HepG2 (cell line): Measurements from ENCODE around the gene MTHFD1. TPM values are rescaled to one million over a fixed set of nuclear protein-coding genes. Genes with fewer than 3 reads are reported as not detected.

Experiments
- AGO1 ChIP-seq: fragments of 200-400 bp; formaldehyde crosslinking; IDR thresholded peaks from 2 replicates; pipeline ENCODE4 v1.6.1; 2017; ENCODE audit warnings: mild to moderate bottlenecking, low read depth, low read length, moderate library complexity; ENCODE audit not compliant: poor library complexity, severe bottlenecking
- ARHGAP35 ChIP-seq: sonication (generic); formaldehyde crosslinking; IDR thresholded peaks from 2 replicates; pipeline ENCODE4 v1.9.0; 2022; ENCODE audit warnings: mild to moderate bottlenecking, inconsistent platforms, moderate library complexity, missing genetic modification reagents, borderline replicate concordance
- ATF7-NPFF ChIP-seq: sonication (generic); formaldehyde crosslinking; IDR thresholded peaks from 2 replicates; pipeline ENCODE4 v1.8.1; 2023; ENCODE audit warnings: mild to moderate bottlenecking, low read depth, missing genetic modification reagents, moderate library complexity
- ERF ChIP-seq: IDR thresholded peaks from 2 replicates; pipeline ENCODE4 v1.6.1; 2018; ENCODE audit warnings: missing biosample characterization, missing genetic modification reagents
- GTF2F1 ChIP-seq: fragments of 150-350 bp; IDR thresholded peaks from 2 replicates; pipeline ENCODE4 v1.6.1; 2014; ENCODE audit warnings: low read length
- JDP2 ChIP-seq: sonication (generic); formaldehyde crosslinking; IDR thresholded peaks from 2 replicates; pipeline ENCODE4 v1.8.1; 2022; ENCODE audit warnings: missing genetic modification reagents, borderline replicate concordance
- KDM6A ChIP-seq: IDR thresholded peaks from 2 replicates; pipeline ENCODE4 v1.6.1; 2016; ENCODE audit warnings: low read depth
- SMAD3 ChIP-seq: sonication (generic); formaldehyde crosslinking; IDR thresholded peaks from 2 replicates; pipeline ENCODE4 v1.4.0; 2020; ENCODE audit warnings: missing genetic modification reagents
- TBX3 ChIP-seq: fragments of 450-650 bp; IDR thresholded peaks from 2 replicates; pipeline ENCODE4 v1.6.1; 2017; ENCODE audit warnings: antibody characterized with exemption, mild to moderate bottlenecking, inconsistent platforms, borderline replicate concordance
- THAP11 ChIP-seq: IDR thresholded peaks from 2 replicates; pipeline ENCODE4 v1.6.1; 2016; ENCODE audit warnings: missing biosample characterization, missing genetic modification reagents
- ZNF34 ChIP-seq: sonication (generic); formaldehyde crosslinking; IDR thresholded peaks from 2 replicates; pipeline ENCODE4 v1.4.0; 2020; ENCODE audit warnings: mild to moderate bottlenecking, missing genetic modification reagents, borderline replicate concordance
- ZNF530 ChIP-seq: sonication (generic); formaldehyde crosslinking; IDR thresholded peaks from 2 replicates; pipeline ENCODE4 v1.5.0; 2020; ENCODE audit warnings: low read depth, mild to moderate bottlenecking, missing genetic modification reagents
- ZNF781 ChIP-seq: sonication (generic); formaldehyde crosslinking; IDR thresholded peaks from 2 replicates; pipeline ENCODE4 v1.5.1; 2020; ENCODE audit warnings: borderline replicate concordance, mild to moderate bottlenecking, missing genetic modification reagents; ENCODE audit errors: not compliant biosample characterization
- polyA plus RNA-seq, 8 experiments: library from polyadenylated mRNA; depleted of rRNA in 3 of 8; stranded (reverse) in 7 of 8; unstranded in 1 of 8; fragments of >200 nt; fragmentation: Illumina TruSeq in 4 of 8; extraction: Trizol in 4 of 8; gene quantifications; 2 replicates each; pipeline versions ENCODE4 v1.2.1 to v1.2.3, GENCODE V29; 2011 to 2016; ENCODE audit warnings: low read depth in 4 of 8, missing spikeins in 1 of 8, mixed read lengths in 1 of 8; ENCODE audit not compliant: insufficient read depth in 1 of 8
- total RNA-seq, 5 experiments: library from RNA; depleted of rRNA; stranded (reverse); fragments of >200 nt; fragmentation: Illumina TruSeq; extraction: Trizol; gene quantifications; 2 replicates each; pipeline ENCODE4 v1.2.3, GENCODE V29; 2016; ENCODE audit warnings: low read depth in 1 of 5
- TF ChIP-seq, protein P1 (sequence below): sonication (generic); formaldehyde crosslinking; IDR thresholded peaks from 2 replicates; pipeline ENCODE4 v1.5.1; 2020; ENCODE audit warnings: missing genetic modification reagents, mild to moderate bottlenecking, borderline replicate concordance
- TF ChIP-seq, protein P2 (sequence below): sonication (generic); formaldehyde crosslinking; IDR thresholded peaks from 2 replicates; pipeline ENCODE4 v1.4.0; 2020; ENCODE audit warnings: missing genetic modification reagents, borderline replicate concordance
- TF ChIP-seq, protein P3 (sequence below): sonication (generic); formaldehyde crosslinking; IDR thresholded peaks from 2 replicates; pipeline ENCODE4 v1.9.0; 2021; ENCODE audit warnings: missing genetic modification reagents, mild to moderate bottlenecking, borderline replicate concordance
- TF ChIP-seq, protein P4 (sequence below): sonication (generic); formaldehyde crosslinking; IDR thresholded peaks from 2 replicates; pipeline ENCODE4 v1.5.1; 2020; ENCODE audit warnings: mild to moderate bottlenecking, missing genetic modification reagents, borderline replicate concordance

Gene MTHFD1
- total and polyA plus RNA-seq, 2 of the 13 experiments (the other 11 are each of a cell fraction or from before 2014, with no cell fraction given) = 31.0 to 106 TPM

DNA sequence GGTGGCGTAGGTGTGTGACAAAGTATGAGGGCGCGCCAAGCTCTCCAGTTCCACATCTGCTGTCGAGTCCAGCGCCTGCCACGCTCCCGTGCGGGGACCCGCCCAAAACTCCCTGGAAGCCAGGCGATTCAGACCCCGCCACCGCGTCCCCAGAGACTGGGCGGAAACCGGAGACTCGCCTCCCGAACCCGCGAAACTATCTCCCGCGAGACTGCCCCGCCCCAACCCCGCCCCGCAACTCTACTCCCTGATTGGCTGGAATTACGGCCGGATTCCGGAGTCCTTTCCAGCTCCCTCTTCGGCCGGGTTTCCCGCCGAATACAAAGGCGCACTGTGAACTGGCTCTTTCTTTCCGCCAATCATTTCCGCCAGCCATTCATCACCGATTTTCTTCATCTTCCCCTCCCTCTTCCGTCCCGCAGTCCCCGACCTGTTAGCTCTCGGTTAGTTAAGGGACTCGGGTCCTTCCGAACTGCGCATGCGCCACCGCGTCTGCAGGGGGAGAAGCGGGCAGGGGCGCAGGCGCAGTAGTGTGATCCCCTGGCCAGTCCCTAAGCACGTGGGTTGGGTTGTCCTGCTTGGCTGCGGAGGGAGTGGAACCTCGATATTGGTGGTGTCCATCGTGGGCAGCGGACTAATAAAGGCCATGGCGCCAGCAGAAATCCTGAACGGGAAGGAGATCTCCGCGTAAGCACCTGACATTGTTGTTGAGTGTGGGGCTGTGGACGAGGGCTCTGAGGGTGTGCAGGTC is at the start of gene MTHFD1 (continued):
- TF ChIP-seq, protein P1, sequence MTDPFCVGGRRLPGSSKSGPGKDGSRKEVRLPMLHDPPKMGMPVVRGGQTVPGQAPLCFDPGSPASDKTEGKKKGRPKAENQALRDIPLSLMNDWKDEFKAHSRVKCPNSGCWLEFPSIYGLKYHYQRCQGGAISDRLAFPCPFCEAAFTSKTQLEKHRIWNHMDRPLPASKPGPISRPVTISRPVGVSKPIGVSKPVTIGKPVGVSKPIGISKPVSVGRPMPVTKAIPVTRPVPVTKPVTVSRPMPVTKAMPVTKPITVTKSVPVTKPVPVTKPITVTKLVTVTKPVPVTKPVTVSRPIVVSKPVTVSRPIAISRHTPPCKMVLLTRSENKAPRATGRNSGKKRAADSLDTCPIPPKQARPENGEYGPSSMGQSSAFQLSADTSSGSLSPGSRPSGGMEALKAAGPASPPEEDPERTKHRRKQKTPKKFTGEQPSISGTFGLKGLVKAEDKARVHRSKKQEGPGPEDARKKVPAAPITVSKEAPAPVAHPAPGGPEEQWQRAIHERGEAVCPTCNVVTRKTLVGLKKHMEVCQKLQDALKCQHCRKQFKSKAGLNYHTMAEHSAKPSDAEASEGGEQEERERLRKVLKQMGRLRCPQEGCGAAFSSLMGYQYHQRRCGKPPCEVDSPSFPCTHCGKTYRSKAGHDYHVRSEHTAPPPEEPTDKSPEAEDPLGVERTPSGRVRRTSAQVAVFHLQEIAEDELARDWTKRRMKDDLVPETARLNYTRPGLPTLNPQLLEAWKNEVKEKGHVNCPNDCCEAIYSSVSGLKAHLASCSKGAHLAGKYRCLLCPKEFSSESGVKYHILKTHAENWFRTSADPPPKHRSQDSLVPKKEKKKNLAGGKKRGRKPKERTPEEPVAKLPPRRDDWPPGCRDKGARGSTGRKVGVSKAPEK (CRISPR knock-in tag) = no peak
- TF ChIP-seq GTF2F1 = no peak
- peak; percentile 56; the same call in 1 of the 2 replicates for TF ChIP-seq THAP11 (CRISPR knock-in tag)
- TF ChIP-seq ERF = peak; percentile 46; the same call in 1 of the 2 replicates
- TF ChIP-seq SMAD3 (CRISPR knock-in tag) = 0 out of 2 replicates have a peak, but pooled peaks have one; percentile 37
- TF ChIP-seq ARHGAP35 (CRISPR knock-in tag) = peak; percentile 64; the same call in 1 of the 2 replicates
- no peak for TF ChIP-seq AGO1
- TF ChIP-seq ZNF34 (CRISPR knock-in tag) = no peak
- no peak for TF ChIP-seq KDM6A (CRISPR knock-in tag)
- peak; percentile 97 for TF ChIP-seq ZNF781 (CRISPR knock-in tag)
- TF ChIP-seq, protein P2, sequence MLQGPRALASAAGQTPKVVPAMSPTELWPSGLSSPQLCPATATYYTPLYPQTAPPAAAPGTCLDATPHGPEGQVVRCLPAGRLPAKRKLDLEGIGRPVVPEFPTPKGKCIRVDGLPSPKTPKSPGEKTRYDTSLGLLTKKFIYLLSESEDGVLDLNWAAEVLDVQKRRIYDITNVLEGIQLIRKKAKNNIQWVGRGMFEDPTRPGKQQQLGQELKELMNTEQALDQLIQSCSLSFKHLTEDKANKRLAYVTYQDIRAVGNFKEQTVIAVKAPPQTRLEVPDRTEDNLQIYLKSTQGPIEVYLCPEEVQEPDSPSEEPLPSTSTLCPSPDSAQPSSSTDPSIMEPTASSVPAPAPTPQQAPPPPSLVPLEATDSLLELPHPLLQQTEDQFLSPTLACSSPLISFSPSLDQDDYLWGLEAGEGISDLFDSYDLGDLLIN = no peak
- TF ChIP-seq ATF7-NPFF = no peak; the same call in 1 of the 2 replicates
- TF ChIP-seq, protein P3, sequence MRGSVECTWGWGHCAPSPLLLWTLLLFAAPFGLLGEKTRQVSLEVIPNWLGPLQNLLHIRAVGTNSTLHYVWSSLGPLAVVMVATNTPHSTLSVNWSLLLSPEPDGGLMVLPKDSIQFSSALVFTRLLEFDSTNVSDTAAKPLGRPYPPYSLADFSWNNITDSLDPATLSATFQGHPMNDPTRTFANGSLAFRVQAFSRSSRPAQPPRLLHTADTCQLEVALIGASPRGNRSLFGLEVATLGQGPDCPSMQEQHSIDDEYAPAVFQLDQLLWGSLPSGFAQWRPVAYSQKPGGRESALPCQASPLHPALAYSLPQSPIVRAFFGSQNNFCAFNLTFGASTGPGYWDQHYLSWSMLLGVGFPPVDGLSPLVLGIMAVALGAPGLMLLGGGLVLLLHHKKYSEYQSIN (CRISPR knock-in tag) = 0 out of 2 replicates have a peak, but pooled peaks have one; percentile 82
- 0 out of 2 replicates have a peak, but pooled peaks have one; percentile 64 for TF ChIP-seq ZNF530 (CRISPR knock-in tag)
- TF ChIP-seq, protein P4, sequence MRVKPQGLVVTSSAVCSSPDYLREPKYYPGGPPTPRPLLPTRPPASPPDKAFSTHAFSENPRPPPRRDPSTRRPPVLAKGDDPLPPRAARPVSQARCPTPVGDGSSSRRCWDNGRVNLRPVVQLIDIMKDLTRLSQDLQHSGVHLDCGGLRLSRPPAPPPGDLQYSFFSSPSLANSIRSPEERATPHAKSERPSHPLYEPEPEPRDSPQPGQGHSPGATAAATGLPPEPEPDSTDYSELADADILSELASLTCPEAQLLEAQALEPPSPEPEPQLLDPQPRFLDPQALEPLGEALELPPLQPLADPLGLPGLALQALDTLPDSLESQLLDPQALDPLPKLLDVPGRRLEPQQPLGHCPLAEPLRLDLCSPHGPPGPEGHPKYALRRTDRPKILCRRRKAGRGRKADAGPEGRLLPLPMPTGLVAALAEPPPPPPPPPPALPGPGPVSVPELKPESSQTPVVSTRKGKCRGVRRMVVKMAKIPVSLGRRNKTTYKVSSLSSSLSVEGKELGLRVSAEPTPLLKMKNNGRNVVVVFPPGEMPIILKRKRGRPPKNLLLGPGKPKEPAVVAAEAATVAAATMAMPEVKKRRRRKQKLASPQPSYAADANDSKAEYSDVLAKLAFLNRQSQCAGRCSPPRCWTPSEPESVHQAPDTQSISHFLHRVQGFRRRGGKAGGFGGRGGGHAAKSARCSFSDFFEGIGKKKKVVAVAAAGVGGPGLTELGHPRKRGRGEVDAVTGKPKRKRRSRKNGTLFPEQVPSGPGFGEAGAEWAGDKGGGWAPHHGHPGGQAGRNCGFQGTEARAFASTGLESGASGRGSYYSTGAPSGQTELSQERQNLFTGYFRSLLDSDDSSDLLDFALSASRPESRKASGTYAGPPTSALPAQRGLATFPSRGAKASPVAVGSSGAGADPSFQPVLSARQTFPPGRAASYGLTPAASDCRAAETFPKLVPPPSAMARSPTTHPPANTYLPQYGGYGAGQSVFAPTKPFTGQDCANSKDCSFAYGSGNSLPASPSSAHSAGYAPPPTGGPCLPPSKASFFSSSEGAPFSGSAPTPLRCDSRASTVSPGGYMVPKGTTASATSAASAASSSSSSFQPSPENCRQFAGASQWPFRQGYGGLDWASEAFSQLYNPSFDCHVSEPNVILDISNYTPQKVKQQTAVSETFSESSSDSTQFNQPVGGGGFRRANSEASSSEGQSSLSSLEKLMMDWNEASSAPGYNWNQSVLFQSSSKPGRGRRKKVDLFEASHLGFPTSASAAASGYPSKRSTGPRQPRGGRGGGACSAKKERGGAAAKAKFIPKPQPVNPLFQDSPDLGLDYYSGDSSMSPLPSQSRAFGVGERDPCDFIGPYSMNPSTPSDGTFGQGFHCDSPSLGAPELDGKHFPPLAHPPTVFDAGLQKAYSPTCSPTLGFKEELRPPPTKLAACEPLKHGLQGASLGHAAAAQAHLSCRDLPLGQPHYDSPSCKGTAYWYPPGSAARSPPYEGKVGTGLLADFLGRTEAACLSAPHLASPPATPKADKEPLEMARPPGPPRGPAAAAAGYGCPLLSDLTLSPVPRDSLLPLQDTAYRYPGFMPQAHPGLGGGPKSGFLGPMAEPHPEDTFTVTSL = no peak
- peak; percentile 48; the same call in 1 of the 2 replicates for TF ChIP-seq JDP2 (CRISPR knock-in tag)
- no peak for TF ChIP-seq TBX3
